Smooth muscle cell (in vitro differentiated cells): Measurements from ENCODE around the gene MAP3K7. TPM values are rescaled to one million over a fixed set of nuclear protein-coding genes. Genes with fewer than 3 reads are reported as not detected.

Source experiments
- DNase-seq: peaks from one replicate; lab custom pipeline; 2025; ENCODE audit not compliant: unreplicated experiment; lab: John Stamatoyannopoulos, UW
- H2AFZ ChIP-seq: fragments of 200-600 bp; sonication (generic); 2 replicates; pipeline ENCODE4 v1.6.0; 2016; ENCODE audit warnings: antibody characterized with exemption, low read depth, mild to moderate bottlenecking
- H3F3A ChIP-seq: fragments of 200-600 bp; sonication (generic); 2 replicates; pipeline ENCODE4 v1.6.0; 2017; ENCODE audit warnings: antibody characterized with exemption, low read depth
- H3K27ac ChIP-seq: fragments of 200-600 bp; sonication (generic); 2 replicates; pipeline ENCODE4 v1.5.1; 2016; ENCODE audit warnings: low read depth, mild to moderate bottlenecking
- H3K27me3 ChIP-seq: fragments of 200-600 bp; sonication (generic); 2 replicates; pipeline ENCODE4 v1.6.1; 2016; ENCODE audit warnings: low read depth, mild to moderate bottlenecking
- H3K36me3 ChIP-seq: fragments of 200-600 bp; sonication (generic); 2 replicates; pipeline ENCODE4 v1.5.1; 2016; ENCODE audit warnings: low read depth
- H3K4me1 ChIP-seq: fragments of 200-600 bp; sonication (generic); 2 replicates; pipeline ENCODE4 v1.5.1; 2016; ENCODE audit warnings: low read depth
- H3K4me2 ChIP-seq: fragments of 200-600 bp; sonication (generic); 2 replicates; pipeline ENCODE4 v1.6.0; 2016; ENCODE audit warnings: mild to moderate bottlenecking
- H3K4me3 ChIP-seq: fragments of 200-600 bp; sonication (generic); 2 replicates; pipeline ENCODE4 v1.5.1; 2016; ENCODE audit warnings: mild to moderate bottlenecking
- H3K79me2 ChIP-seq: fragments of 200-600 bp; sonication (generic); 2 replicates; pipeline ENCODE4 v1.6.0; 2016; ENCODE audit warnings: low read depth, mild to moderate bottlenecking
- H3K9ac ChIP-seq: fragments of 200-600 bp; sonication (generic); 2 replicates; pipeline ENCODE4 v1.6.0; 2016; ENCODE audit warnings: low read depth
- H3K9me3 ChIP-seq: fragments of 200-600 bp; sonication (generic); replicated peaks from 2 replicates; pipeline ENCODE4 v1.5.1; 2016; ENCODE audit warnings: low read depth
- H4K20me1 ChIP-seq: fragments of 200-600 bp; sonication (generic); 2 replicates; pipeline ENCODE4 v1.6.0; 2016; ENCODE audit warnings: low read depth
- CTCF ChIP-seq: fragments of 200-600 bp; sonication (generic); IDR thresholded peaks from 2 replicates; pipeline ENCODE4 v1.5.1; 2017; ENCODE audit warnings: borderline replicate concordance, mild to moderate bottlenecking, antibody characterized with exemption; ENCODE audit not compliant: insufficient read depth, poor library complexity, severe bottlenecking
- WGBS: methylation state at CpG from one replicate; pipeline ENCODE4 v1.1.7; 2016; ENCODE audit warnings: low lambda C conversion rate; 5-methylcytosine and 5-hydroxymethylcytosine counted together
- polyA plus RNA-seq: library from polyadenylated mRNA; unstranded; fragments of >200 nt; fragmentation: Nextera tagmentation; extraction: Ambion mirVana; gene quantifications from 2 replicates; pipeline ENCODE4 v1.2.1, GENCODE V29; 2016
- total RNA-seq: library from RNA; depleted of rRNA; stranded (reverse); fragments of >200 nt; gene quantifications from 2 replicates; pipeline ENCODE4 v1.2.3, GENCODE V29; 2014

Gene MAP3K7
- total and polyA plus RNA-seq, 2 experiments from 2014 or later = 22.0 to 40.4 TPM

- Histone ChIP-seq H3K79me2 (no peaks in the 10 kb centered on the region), H3K4me3 (no peak overlapping the region)
- 52% methylated on average over 7 of the region's 7 CpGs for WGBS
Measured at GRCh38 chr6:90468080-90468479, 118.8 kb downstream of the MAP3K7 start.

GRCh38 chr6:90467546-90467945 lies 119.3 kb downstream of the MAP3K7 start:
- H3K27me3 ChIP-seq = no peaks in the 10 kb centered on the region
- no peak overlapping the region for H3K4me3 ChIP-seq
- no peaks in the 10 kb centered on the region for H4K20me1 ChIP-seq
- no peak for DNase-seq
- H3F3A ChIP-seq = peaks cover 8% of the 10 kb centered on the region
- H2AFZ ChIP-seq = no peak overlapping the region
- H3K9ac ChIP-seq = no peak overlapping the region
- no peaks in the 10 kb centered on the region for H3K79me2 ChIP-seq
- TF ChIP-seq CTCF = no peak
- H3K27ac ChIP-seq = peak overlapping the region; percentile 85
- H3K4me1 ChIP-seq = peaks cover 33% of the 10 kb centered on the region
- H3K9me3 ChIP-seq = no peaks in the 10 kb centered on the region
- peak overlapping the region; percentile 2 for H3K4me2 ChIP-seq
- H3K36me3 ChIP-seq = no peaks in the 10 kb centered on the region

More at GRCh38 chr6:90468080-90468479, 118.8 kb downstream of the MAP3K7 start:
- no peak overlapping the region for H3K4me2 ChIP-seq
- no peaks in the 10 kb centered on the region for H3K9me3 ChIP-seq
- no peaks in the 10 kb centered on the region for H3K36me3 ChIP-seq
- no peak for TF ChIP-seq CTCF
- no peaks in the 10 kb centered on the region for H3K27me3 ChIP-seq
- H3F3A ChIP-seq = peaks cover 8% of the 10 kb centered on the region
- DNase-seq = no peak
- H2AFZ ChIP-seq = no peak overlapping the region
- H4K20me1 ChIP-seq = no peaks in the 10 kb centered on the region
- peak overlapping the region; percentile 85 for H3K27ac ChIP-seq
- no peak overlapping the region for H3K9ac ChIP-seq
- H3K4me1 ChIP-seq = peaks cover 33% of the 10 kb centered on the region

GRCh38 chr6:90466154-90466940 lies 120.5 kb downstream of the MAP3K7 start:
- peaks cover 33% of the 10 kb centered on the region for H3K4me1 ChIP-seq
- no peak for DNase-seq

More at GRCh38 chr6:90466154-90466940, 120.5 kb downstream of the MAP3K7 start:
- Histone ChIP-seq H3K4me3 (no peak overlapping the region), H3K27ac (peak overlapping the region; percentile 85), H3F3A (peaks cover 8% of the 10 kb centered on the region), H3K36me3 (no peaks in the 10 kb centered on the region), H4K20me1 (no peaks in the 10 kb centered on the region), H3K9ac (peak overlapping the region; percentile 59), H3K4me2 (peak overlapping the region; percentile 27), H2AFZ (peak overlapping the region; percentile 15), H3K79me2 (no peaks in the 10 kb centered on the region), H3K27me3 (no peaks in the 10 kb centered on the region), H3K9me3 (no peaks in the 10 kb centered on the region)
- no peak for TF ChIP-seq CTCF
- 20% methylated on average over 8 of the region's 8 CpGs for WGBS
